DMS53 treated with DMSO at 0.1 percent for 48 hours (cell line): Measurements from ENCODE around the gene CDK14.
A peak's percentile ranks its signal among the peaks of the same experiment; 100 is the strongest.

ENCODE experiments used
- DNase-seq: peaks from one replicate; lab custom pipeline; 2025; ENCODE audit not compliant: unreplicated experiment; lab: John Stamatoyannopoulos, UW

The CDK14 gene

DNA sequence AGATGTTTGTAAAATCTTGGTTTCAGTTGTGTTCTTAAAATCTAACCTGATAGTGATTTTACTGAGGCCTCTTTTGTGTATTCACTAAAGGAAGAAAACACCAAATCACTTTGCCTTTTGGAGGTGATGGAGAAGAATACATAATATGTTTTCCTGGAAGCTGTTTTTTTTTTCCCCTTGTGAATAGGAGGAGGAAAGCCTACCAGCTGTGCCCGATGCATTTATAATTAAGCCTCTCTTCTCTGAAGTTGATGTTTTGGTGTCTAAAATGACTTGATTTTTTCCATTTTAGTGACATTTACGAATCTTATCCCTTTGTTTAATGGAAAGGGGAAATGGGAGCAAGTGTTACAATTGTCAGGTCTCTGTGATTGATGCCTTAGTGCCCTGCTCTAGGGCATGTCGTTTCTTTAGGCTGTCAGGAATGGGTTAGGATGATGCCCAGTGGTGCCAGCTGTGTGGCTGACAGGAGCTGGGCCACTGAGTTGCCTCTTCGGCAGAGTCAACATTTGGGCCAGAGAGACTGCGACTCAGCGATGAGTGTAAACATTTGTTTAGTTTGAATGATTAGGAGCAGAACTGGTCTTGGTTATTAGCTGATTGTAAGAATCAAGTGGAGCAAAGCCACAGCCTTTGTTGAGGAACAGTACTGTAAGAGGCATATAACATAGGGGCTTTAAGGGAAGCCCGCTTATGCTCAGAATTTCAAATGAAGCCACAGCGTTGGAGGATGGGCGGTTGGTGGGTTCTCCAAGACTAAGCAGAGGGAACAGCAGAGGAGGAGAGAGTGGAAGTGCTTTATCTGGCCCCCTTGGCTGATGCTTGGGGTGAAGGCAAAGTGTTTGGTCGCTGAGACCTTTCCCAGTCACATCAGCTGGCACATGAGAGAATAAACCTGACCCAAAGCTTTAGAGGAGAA, 81.6 kb downstream of the CDK14 start:
- DNase-seq, result peak; percentile 18

DNA sequence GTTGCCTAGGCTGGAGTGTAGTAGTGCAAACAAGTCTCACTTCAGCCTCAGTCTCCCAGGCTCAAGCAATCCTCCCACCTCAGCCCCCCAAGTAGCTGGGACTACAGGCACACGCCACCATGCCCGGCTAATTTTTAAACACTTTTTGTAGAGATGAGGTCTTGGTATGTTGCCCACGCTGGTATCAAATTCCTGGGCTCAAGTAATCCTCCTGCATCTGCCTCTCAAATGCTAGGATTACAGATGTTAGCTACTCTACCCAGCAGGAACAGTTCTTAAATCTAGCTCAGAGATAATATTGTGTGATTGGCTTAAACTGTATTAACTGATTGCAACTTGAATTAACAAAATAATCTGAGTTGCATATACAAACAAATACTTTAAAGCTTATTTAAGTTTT, 82.9 kb downstream of the CDK14 start:
- DNase-seq, result no peak

DNA sequence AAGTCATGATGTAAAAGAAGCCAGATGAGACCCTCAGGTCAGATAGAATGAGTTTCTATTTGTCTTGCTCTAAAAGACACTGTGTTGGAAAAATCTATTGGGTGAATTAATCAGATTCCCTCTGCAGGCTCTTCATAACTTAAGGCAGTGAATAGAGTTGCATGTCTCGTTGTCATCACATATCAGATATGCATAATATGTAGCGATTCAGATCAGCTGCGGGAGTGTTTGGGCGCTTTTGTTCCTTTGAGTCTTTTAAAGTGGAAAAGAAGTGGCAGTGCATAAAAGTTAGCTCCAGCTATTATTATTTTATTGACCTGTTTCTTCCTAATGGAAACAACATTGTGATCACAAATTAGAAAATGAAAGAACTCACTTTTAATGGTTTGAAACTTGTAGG, 84.4 kb downstream of the CDK14 start:
- no peak for DNase-seq

DNA sequence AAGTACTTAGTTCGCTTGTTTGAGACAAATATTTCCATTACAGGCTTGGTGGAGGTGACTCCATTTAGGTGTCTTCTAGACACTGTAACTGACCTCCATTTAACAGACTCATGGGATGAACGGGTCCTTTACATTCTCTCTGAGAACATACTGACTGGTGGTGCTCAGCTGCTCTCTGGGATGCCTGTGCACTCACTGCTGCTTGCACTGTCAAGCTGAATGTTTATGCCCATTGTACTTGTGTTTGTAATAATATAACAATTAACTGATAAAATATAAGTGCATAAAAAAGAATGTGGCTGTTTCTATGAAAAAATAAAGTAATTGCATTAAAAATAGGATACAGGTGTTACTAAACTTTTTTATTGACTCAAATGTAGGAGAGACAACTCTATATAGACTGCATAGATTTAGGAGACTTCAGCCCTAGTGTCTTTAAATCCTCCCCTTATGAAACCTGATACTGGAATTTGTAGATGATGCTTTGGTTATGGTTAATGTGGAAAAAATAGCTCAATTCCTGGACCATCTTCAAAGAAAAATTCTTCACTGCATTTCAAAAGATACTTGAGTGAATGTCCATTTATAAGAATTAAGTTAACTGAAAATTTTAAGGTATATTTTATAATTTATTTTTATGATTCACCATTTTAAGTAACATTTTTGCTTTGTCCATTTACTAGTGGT, 85.4 kb downstream of the CDK14 start:
- no peak for DNase-seq

DNA sequence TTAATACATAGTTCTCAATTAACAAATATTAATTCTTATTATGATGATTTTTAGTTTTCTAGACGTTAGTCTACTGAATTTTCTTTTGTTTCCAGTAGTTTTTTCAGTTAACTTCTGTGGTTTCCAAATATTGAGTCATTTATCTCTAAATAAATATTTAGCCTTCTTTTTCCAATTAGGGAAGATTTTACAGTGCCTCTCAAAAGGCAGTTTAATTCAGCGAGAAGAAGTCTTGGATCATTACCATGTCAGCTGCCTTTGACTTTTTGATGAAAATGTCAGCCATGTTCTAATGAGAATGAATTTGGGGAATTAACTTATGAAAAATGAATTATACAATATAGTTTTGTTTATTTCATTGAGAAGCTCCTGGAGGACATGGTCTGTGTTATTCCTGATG, 90.0 kb downstream of the CDK14 start:
- DNase-seq, result no peak

DNA sequence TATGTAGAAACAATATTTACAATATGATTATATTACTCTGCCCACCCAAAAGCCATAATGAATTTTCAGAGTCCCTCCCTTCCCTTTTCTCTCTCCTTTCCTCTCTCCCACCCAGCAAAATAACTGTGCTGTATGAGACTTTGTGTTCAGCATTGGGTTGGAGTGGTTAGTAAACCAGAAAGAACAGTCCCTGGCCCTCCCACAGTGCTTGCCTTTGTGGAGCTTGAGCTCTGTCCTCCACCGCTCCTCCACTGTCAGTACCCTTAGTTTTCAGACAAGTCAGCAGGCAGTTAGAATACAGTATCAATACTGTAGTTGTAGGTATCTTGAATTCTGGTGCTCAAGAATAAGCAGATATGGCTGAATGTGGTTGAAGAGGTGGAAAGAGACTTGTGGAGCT, 92.7 kb downstream of the CDK14 start:
- DNase-seq, result no peak

DNA sequence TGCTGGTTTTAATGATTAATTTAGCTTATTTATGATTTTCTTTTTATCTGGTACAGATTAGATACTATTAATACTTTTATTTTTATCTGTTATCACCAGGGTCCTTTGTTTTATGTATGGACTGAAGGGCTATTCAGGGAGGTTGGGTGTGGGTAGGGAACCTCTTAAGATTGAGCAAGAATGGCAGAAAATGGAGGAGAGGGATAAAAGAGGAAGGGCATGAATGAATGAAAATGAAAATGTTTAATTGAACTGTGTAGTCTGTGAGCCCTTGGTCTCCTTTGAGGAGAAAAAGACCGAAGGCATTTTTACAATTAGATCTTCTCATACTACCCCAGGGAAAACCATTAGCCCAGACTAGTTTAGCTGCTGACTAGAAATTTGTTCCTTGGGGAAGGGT, 93.1 kb downstream of the CDK14 start:
- no peak for DNase-seq

DNA sequence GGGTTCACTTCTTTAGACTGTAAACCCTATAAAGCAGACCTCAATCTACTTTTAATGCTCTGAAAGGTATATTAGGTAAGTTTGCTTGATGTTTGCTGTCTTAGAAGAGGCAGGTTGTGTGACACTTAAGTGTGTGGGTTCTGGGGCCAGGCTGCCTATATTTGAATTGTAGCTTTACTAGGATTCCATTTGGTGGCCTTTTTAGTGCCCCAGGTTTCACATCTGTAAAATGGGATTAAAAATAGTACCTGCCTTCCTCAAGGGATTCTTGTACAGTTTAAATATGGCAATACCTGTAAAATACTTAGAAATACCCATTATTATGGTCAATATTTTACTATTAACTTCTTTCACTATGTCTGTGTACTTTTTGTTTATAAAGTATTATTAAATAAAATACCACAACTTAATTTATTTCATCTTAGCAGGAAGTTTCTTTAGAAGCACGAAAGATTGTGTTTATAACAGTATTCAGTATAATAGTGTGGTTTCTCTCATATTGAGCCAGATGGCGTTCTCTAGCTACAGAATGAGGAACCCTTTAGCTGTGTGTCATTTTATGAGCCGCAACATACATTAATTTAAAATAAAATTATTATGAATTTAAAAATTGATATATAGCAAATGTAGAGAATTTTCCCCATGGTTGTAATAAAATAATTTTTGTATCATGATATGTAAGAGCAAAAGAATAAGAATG, 94.2 kb downstream of the CDK14 start:
- DNase-seq, result no peak

DNA sequence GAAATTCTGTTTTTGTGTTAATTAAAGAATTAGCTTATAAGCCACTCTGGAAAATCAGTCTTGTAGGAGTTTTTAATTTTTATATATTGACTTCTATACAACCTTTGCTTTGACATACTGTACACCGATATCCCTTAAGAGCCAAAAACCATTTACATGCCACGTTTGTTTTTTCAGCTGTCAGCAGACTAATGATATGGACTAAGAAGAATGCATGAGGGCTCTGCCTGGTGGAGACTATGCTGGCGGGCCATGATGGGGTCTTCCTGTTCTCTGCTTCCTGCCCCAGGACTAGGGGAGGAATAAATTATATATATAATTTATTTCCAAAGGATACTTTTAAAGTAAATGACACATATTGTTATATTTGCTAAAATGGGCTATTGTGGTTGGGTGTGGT, 96.3 kb downstream of the CDK14 start:
- DNase-seq, result no peak

DNA sequence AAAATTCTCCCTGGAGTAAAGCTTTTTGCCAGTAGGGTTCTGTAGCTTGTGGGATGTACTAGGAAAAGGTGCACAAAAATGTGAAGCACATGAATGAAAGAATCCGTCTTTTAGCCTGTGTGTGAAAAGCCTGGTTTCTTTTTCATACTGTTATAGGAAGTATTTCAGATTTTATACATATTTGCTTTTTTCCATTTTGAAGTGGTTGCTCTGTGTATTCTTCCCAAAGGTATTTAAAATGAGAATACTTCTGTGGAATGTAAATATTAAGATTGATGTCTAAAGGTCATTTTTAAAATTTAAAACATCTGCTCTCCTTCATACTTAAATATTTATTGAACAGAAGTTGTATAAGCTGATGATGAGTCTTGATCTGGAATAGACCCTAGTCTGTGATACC, 96.8 kb downstream of the CDK14 start:
- DNase-seq, result no peak

DNA sequence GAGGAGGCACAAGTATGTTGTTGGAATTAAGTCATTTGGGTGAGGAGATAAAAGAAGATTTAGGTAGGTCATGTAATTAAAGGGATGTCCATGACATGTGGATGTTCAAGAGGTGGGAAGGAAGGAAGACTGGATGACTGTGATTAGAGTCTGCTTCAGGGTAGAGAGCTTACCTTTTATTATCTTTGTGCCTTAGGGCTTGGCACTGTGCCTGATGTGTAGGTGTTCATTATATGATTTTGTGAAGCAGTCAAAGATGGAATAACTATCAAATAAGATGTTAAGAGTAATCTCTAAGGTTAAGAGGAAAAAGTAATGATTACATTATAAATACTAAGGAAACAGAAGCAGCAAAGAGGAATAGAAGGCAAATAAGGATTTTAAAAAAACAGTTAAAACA, 97.8 kb downstream of the CDK14 start:
- DNase-seq, result no peak

DNA sequence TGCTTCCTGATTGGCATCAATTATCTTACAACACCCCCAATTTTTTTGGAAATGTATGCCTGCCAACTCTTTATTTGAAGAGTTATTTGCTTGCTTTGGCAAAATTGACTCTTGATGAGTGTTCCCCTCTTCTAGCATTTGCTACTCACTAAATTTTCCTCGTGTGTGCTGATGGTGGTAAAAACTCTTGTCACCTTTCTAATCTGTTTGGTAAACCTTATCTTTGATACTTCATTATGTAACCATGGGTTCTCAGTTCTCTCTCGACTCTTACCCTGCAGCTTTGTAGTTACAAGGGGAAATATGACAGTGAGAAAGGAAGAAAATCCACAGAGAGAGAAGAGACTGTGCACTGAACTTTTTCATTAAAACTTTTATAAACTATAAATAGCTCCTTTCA, 102.5 kb downstream of the CDK14 start:
- no peak for DNase-seq

DNA sequence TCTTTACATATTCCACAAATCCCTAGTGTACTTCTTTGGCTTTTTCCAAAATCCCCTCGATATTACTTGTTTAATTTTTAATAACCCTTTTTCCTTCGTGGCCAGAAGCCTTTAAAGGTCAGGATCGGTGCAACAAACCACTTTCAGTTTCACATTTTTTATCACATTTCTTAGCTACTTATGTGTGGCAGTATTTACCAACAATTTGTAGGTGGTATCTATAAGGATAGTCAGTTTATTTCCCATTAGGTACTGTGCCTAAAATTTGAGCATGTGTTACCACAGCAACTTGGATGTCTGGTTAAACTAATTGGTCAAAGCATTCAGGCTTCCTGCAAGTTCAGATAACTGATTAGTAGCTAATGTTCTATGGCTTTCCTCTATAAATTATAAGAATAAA, 104.9 kb downstream of the CDK14 start:
- no peak for DNase-seq

DNA sequence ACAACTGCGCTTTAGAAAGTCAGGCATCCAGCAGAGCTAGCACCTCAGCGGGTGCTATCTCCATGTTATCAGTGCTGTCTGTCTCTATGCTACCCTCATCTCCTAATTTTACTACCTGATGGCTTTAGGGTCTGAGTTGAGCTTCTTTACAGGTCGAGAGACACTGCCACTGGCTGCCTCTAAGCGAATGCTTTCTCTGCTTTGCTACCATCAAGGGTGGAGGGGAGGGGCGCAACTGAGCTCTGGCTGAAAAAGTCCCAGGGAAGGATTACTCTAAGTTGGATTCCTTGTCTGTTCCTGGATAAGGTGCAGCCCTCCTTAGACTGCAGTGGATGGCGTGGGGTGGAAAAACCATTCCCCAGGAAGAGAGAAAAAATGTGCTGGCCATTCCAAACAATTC, 105.7 kb downstream of the CDK14 start:
- no peak for DNase-seq

DNA sequence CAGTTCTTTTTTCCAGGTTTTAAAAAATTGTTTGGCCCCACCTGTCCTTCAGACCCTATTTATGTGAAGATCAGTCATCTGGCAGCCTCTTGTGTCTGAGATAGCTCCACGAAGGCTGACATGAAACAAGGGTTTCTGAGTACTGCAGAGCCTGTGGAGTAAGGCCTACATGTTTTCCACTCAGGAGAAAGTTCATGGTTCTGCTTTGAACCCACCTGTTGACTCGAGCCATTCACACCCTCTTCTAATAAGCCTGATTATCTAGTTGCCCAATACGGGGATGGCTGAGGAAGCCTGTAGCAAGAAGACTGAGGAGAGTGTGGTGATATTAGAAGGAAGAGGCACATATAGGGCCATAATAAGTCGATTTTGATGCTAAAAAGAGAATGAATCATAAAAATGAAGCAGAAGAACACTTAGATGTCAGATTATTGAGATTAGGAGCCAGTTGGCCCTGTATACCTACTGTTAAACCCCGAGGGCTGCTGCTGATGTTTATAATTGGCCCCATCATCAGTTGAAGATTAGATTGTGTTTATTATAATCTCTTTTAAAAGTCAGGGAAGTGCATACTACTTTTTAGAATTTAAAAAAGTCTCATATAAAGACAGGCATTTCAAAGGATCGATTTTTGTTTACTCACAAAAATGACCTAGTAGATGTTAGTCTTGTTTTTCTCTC, 109.4 kb downstream of the CDK14 start:
- peak; percentile 39 for DNase-seq

DNA sequence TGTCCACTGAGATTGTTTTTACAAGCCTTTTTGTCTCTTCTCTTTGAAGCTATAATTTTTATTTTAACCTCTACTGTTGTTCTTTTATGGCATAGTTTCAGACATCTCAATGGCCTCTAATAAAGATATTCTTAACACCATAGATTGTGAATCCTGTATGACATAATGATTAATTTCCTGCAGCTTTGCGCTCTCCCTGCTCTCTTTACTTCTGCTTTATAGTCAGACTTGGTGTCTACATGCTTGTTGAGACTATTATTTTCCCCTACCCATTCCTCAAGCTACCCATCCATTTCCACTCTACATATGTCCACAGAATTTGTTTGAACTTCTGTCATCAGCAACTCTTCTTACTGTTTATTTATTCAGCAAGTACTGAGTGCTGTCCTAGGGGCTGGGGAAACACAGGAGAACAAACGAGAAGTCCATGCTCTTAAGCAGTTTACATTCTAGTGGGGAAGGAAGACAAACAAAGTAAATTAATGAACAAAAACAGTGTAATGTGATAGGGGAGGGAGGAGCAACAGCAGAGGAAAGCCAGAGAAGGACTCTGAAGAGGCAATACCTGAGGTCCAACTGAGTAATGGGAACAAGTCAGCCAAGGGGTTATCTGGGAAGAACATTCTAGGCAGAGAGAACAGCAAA, 110.1 kb downstream of the CDK14 start:
- peak; percentile 97 for DNase-seq

DNA sequence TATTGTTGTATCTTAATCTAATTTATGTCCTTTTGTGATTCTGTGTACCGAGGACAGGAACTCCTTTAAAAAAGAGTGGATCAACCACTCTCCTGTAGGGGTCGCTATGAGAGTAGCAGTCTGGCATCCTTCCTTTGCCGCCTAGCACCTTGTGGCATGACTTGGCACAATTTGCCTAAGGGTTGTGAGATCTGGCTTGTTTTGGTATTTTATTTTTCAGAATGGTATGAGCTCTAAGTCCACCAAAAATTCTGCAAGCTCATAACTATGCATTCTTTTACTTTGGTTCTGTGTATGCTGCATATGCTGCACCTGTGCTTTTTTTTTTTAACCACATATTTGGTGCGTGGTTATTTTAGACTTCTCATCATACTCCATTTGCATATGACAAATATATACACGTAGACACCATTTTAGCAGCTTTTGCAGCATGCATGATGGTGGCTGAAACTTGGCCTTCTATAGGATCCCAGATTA, 112.8 kb downstream of the CDK14 start:
- peak; percentile 39 for DNase-seq

DNA sequence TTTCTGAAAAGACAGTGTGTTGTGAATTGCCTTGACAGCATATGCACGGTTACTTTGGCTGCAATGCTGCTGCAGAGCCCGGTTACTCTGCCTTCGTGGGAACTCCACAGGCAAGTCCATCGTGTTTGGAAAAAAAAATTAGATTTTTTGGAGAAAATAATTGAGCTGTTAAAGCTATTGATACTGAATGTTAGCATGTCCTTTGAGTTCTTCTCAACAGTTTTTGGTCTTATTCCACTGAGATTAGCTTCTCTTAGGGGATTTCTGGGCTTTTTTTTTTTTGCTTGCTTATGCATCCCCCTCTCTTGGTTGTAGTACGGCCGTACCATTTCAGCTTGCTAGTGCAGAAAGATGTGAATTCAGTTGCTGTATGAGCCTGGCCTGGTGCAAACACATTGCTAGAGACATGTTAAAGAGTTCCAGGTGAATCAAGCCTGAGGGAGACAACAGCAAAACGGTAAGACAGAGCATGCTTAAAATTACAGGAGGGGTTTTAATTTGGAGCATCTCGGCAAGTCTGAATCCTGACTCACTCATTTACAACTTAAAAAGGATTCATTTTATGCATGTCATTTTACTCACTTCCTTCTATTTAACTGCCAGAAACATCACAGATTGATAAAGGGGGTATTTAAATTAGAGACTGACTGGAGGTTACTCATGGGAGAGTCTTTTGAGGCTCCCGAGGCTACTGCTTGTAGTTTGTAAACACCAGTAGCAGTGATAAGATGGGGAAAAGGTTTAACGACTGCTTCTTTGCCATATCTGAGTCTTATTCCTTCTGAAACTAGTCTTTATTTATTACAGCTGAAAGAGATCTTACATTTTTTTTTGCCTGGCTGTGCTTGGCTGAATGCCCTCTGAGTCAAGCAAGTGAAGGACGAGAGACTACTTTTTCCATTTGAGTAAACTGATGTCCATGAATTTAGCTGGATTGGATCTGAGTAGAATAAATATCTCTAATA, 113.7 kb downstream of the CDK14 start:
- no peak for DNase-seq

DNA sequence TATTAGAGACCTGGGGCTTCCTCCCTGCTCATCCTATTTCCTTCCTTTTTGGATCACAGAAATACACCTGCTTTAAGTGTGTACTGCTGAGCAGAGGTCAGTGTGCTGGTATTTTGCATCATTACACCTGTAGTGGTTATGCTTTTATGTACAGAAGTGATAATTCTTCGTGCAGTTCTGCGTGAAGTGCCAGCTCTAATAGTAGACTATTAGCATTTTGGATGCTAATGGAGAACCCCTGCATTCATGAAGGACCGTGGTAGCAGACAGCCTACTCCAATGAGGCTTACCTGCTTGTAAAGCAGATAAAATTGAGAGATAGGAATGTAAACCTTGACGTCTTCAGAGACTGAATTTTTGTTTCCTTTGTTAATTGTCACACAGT, 114.3 kb downstream of the CDK14 start:
- no peak for DNase-seq

DNA sequence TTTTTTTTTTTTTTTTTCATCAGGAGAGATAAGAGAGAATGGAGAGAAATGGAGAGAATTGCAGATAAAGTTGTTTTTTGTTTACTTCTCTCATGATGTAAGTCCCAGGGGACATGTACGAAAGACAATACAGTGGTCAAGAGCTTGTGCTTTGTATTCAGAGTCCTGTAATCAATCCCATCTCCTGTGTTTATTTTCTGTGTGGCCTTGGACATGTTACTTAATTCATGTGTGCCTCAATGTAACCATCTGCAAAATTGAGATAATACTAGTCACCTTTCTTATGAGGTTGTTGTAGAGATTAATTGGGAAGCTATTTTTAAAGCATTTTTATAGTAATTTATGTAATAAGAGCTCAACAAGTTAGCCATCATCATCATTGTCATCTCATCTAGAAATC, 117.5 kb downstream of the CDK14 start:
- DNase-seq, result no peak
